Calu3 (cell line): ENCODE measurements around the gene TRABD2B. TPM values are rescaled to one million over a fixed set of nuclear protein-coding genes. Genes with fewer than 3 reads are reported as not detected.
A peak's percentile ranks its signal among the peaks of the same experiment; 100 is the strongest.

ENCODE experiments used
- BruUV-seq: library from RNA; stranded (reverse); fragments of 400-500 nt; replicated peaks from 2 replicates; lab custom pipeline; 2021; lab: Mats Ljungman, UMichigan
- CTCF ChIA-PET: fragments of 300-600 bp; sonication (Branson Sonifier 250); formaldehyde crosslinking; loops from one replicate; lab custom pipeline; 2022; ENCODE audit warnings: antibody characterized with exemption; lab: Charles Lee
- DNase-seq: peaks from one replicate; pipeline ENCODE4 v3.0.0; 2022
- H3K27ac Mint-ChIP-seq: one replicate; pipeline ENCODE4 v1.8.0; 2022; ENCODE audit warnings: mixed read lengths; ENCODE audit not compliant: unreplicated experiment
- H3K27me3 Mint-ChIP-seq: one replicate; pipeline ENCODE4 v1.8.0; 2022; ENCODE audit warnings: mixed read lengths; ENCODE audit not compliant: unreplicated experiment
- H3K36me3 Mint-ChIP-seq: one replicate; pipeline ENCODE4 v1.8.0; 2022; ENCODE audit warnings: mild to moderate bottlenecking, moderate library complexity, mixed read lengths; ENCODE audit not compliant: insufficient read depth, unreplicated experiment
- H3K4me1 Mint-ChIP-seq: one replicate; pipeline ENCODE4 v1.8.0; 2022; ENCODE audit warnings: mild to moderate bottlenecking, low read depth, mixed read lengths; ENCODE audit not compliant: unreplicated experiment
- H3K4me3 Mint-ChIP-seq: one replicate; pipeline ENCODE4 v1.8.0; 2022; ENCODE audit warnings: mild to moderate bottlenecking, low read depth, moderate library complexity, mixed read lengths; ENCODE audit not compliant: unreplicated experiment
- H3K9me3 Mint-ChIP-seq: one replicate; pipeline ENCODE4 v1.8.0; 2022; ENCODE audit warnings: low read depth, mixed read lengths; ENCODE audit not compliant: unreplicated experiment
- intact Hi-C: fragments of 100-400 bp; cut with micrococcal nuclease; formaldehyde crosslinking; loops from one replicate; pipeline ENCODE4 v1.10.0; 2022; ENCODE audit not compliant: unreplicated experiment
- total RNA-seq: library from RNA; stranded (reverse); gene quantifications from 2 replicates; pipeline ENCODE4 v1.2.3, GENCODE V29; 2022
- TF ChIP-seq, protein P1 (sequence below): fragments of 200-600 bp; IDR thresholded peaks from one replicate; pipeline ENCODE4 v1.8.0; 2022; ENCODE audit warnings: antibody characterized with exemption; ENCODE audit not compliant: unreplicated experiment

The TRABD2B gene
- total RNA-seq, 1 experiment from 2014 or later: 0.42 TPM

DNA sequence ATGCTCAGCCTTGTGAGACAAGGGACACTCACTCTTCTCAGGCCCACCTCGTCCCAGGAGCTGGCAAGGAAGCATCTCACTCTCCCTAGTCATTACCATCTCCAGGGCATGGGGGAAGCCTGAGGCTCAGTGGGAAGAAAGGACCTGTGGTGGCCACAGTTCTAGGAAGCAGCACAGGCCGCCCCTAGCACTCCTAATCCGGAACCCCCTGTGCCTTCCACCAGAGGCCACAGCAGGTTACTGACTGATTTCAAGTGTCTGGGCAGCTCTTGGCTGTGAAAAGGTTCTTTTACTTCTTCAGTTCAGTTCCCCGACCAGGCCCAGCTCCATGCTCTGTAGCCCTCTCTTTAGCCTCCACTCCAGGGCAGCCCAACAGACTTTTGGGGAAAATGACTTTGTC lies 84.4 kb downstream of the TRABD2B start:
- Mint-ChIP-seq H3K27ac (peak overlapping the region; percentile 4), H3K4me3 (no peak overlapping the region), H3K36me3 (no peaks in the 10 kb centered on the region), H3K9me3 (no peaks in the 10 kb centered on the region), H3K27me3 (no peaks in the 10 kb centered on the region), H3K4me1 (peaks cover 39% of the 10 kb centered on the region)
- CTCF ChIA-PET: no interaction called here
- no TSS peak for BruUV-seq
- TF ChIP-seq, protein P1, sequence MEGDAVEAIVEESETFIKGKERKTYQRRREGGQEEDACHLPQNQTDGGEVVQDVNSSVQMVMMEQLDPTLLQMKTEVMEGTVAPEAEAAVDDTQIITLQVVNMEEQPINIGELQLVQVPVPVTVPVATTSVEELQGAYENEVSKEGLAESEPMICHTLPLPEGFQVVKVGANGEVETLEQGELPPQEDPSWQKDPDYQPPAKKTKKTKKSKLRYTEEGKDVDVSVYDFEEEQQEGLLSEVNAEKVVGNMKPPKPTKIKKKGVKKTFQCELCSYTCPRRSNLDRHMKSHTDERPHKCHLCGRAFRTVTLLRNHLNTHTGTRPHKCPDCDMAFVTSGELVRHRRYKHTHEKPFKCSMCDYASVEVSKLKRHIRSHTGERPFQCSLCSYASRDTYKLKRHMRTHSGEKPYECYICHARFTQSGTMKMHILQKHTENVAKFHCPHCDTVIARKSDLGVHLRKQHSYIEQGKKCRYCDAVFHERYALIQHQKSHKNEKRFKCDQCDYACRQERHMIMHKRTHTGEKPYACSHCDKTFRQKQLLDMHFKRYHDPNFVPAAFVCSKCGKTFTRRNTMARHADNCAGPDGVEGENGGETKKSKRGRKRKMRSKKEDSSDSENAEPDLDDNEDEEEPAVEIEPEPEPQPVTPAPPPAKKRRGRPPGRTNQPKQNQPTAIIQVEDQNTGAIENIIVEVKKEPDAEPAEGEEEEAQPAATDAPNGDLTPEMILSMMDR: no peak
- intact Hi-C loops: no loop called here
- no peak for DNase-seq

GRCh38 chr1:47911892-47912291 lies 85.3 kb downstream of the TRABD2B start:
- intact Hi-C loops: no loop called here
- H3K4me1 Mint-ChIP-seq: peaks cover 37% of the 10 kb centered on the region
- no peaks in the 10 kb centered on the region for H3K36me3 Mint-ChIP-seq
- H3K9me3 Mint-ChIP-seq: no peaks in the 10 kb centered on the region
- no peak overlapping the region for H3K27ac Mint-ChIP-seq
- no TSS peak for BruUV-seq
- H3K4me3 Mint-ChIP-seq: no peak overlapping the region
- H3K27me3 Mint-ChIP-seq: no peaks in the 10 kb centered on the region
- DNase-seq: no peak
- TF ChIP-seq, protein P1: no peak
- CTCF ChIA-PET: no interaction called here

- CTCF ChIA-PET: no interaction called here
- H3K27ac Mint-ChIP-seq: no peak overlapping the region
- peaks cover 36% of the 10 kb centered on the region for H3K4me1 Mint-ChIP-seq
- intact Hi-C loops: no loop called here
- H3K4me3 Mint-ChIP-seq: no peak overlapping the region
- BruUV-seq: no TSS peak
- no peaks in the 10 kb centered on the region for H3K36me3 Mint-ChIP-seq
- H3K9me3 Mint-ChIP-seq: no peaks in the 10 kb centered on the region
- TF ChIP-seq, protein P1: no peak
- no peaks in the 10 kb centered on the region for H3K27me3 Mint-ChIP-seq
- no peak for DNase-seq
These were observed 85.8 kb downstream of the TRABD2B start for GRCh38 chr1:47911424-47911823.

- CTCF ChIA-PET: no interaction called here
- intact Hi-C loops: no loop called here
- Mint-ChIP-seq H3K27ac (no peak overlapping the region), H3K4me3 (no peak overlapping the region), H3K4me1 (peaks cover 42% of the 10 kb centered on the region), H3K9me3 (no peaks in the 10 kb centered on the region), H3K27me3 (no peaks in the 10 kb centered on the region), H3K36me3 (no peaks in the 10 kb centered on the region)
- TF ChIP-seq, protein P1: no peak
- no peak for DNase-seq
- BruUV-seq: no TSS peak
These were observed 88.9 kb downstream of the TRABD2B start for GRCh38 chr1:47908258-47908657.
